ENCODE measurements around the gene MYB. TPM values are rescaled to one million over a fixed set of nuclear protein-coding genes. Genes with fewer than 3 reads are reported as not detected.

MYB gene
- total and polyA plus RNA-seq, 2 experiments from 2014 or later: 0.17 to 0.36 TPM

DNA sequence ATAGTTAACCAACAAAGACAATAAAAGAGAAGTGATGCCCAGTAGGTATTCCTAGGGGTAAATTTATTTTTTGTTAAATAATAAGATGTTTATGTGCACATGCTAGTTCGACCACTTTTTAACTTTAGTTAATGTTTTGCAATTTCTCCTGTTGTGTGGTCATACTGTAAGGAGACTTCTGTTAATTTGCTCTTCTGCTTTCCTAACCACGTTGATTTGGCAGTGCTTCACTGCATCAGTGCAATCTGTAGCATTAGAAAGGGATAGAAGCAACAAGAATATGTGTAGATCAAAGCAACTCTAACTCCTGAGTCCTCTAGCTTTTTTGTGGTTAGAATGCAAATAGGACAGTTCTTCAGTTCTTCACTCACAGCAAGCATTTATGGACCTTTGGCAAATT lies 13.9 kb downstream of the MYB start:
- H3K4me3 ChIP-seq: no peak overlapping the region
- H3K79me2 ChIP-seq: no peaks in the 10 kb centered on the region
- H3K27ac ChIP-seq: no peak overlapping the region
- no peak overlapping the region for H3K4me2 ChIP-seq
- H3K36me3 ChIP-seq (replicated peaks; ENCODE audit: insufficient read depth, low read depth): no peaks in the 10 kb centered on the region
- DNase-seq (ENCODE audit: low spot score): no peak
- TF ChIP-seq, protein P1, sequence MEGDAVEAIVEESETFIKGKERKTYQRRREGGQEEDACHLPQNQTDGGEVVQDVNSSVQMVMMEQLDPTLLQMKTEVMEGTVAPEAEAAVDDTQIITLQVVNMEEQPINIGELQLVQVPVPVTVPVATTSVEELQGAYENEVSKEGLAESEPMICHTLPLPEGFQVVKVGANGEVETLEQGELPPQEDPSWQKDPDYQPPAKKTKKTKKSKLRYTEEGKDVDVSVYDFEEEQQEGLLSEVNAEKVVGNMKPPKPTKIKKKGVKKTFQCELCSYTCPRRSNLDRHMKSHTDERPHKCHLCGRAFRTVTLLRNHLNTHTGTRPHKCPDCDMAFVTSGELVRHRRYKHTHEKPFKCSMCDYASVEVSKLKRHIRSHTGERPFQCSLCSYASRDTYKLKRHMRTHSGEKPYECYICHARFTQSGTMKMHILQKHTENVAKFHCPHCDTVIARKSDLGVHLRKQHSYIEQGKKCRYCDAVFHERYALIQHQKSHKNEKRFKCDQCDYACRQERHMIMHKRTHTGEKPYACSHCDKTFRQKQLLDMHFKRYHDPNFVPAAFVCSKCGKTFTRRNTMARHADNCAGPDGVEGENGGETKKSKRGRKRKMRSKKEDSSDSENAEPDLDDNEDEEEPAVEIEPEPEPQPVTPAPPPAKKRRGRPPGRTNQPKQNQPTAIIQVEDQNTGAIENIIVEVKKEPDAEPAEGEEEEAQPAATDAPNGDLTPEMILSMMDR (IDR thresholded peaks at IDR 0.05; ENCODE audit: poor library complexity): no peak
- TF ChIP-seq EZH2 (IDR thresholded peaks at IDR 0.05; ENCODE audit: borderline replicate concordance): no peak
- no peak for TF ChIP-seq EZH2phosphoT487 (IDR thresholded peaks at IDR 0.05; ENCODE audit: low read depth, severe bottlenecking, unreplicated experiment)
- no peaks in the 10 kb centered on the region for H4K20me1 ChIP-seq (ENCODE audit: insufficient read depth, poor library complexity, severe bottlenecking)
- no peaks in the 10 kb centered on the region for H3K9me3 ChIP-seq (ENCODE audit: low read depth)
- H3K9me2 ChIP-seq (replicated peaks; ENCODE audit: insufficient read depth): no peaks in the 10 kb centered on the region
- no peaks in the 10 kb centered on the region for H3K27me3 ChIP-seq
- H2AFZ ChIP-seq: no peak overlapping the region
- no peaks in the 10 kb centered on the region for H3K4me1 ChIP-seq (ENCODE audit: insufficient read depth)
- WGBS (ENCODE audit: low lambda C conversion rate, missing lambda C conversion rate): 95% methylated on average over 2 of the region's 2 CpGs

DNA sequence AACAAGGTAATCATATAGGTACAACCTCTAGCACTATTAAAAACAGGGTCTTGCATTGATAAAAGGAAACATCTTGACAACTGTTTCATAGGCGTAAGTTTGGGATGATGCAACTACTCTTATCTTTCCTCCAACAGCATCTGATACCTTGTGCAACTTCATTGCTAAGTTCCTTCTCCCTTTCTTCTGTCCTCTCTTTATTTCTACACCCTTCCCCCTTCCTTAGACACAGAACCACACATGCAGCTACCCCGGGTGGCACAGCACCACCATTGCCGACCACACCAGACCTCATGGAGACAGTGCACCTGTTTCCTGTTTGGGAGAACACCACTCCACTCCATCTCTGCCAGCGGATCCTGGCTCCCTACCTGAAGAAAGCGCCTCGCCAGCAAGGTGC lies 14.4 kb downstream of the MYB start:
- Histone ChIP-seq H3K4me3 (no peak overlapping the region), H3K9me2 (replicated peaks; ENCODE audit: insufficient read depth) (no peaks in the 10 kb centered on the region), H3K4me1 (ENCODE audit: insufficient read depth) (no peaks in the 10 kb centered on the region), H3K4me2 (no peak overlapping the region), H3K27me3 (no peaks in the 10 kb centered on the region), H3K36me3 (replicated peaks; ENCODE audit: insufficient read depth, low read depth) (no peaks in the 10 kb centered on the region), H3K9me3 (ENCODE audit: low read depth) (no peaks in the 10 kb centered on the region), H2AFZ (no peak overlapping the region), H4K20me1 (ENCODE audit: insufficient read depth, poor library complexity, severe bottlenecking) (no peaks in the 10 kb centered on the region), H3K27ac (no peak overlapping the region), H3K79me2 (no peaks in the 10 kb centered on the region)
- no peak for TF ChIP-seq EZH2phosphoT487 (IDR thresholded peaks at IDR 0.05; ENCODE audit: low read depth, severe bottlenecking, unreplicated experiment)
- no peak for TF ChIP-seq EZH2 (IDR thresholded peaks at IDR 0.05; ENCODE audit: borderline replicate concordance)
- TF ChIP-seq, protein P1 (IDR thresholded peaks at IDR 0.05; ENCODE audit: poor library complexity): no peak
- WGBS (ENCODE audit: low lambda C conversion rate, missing lambda C conversion rate): 92% methylated on average over 6 of the region's 6 CpGs
- no peak for DNase-seq (ENCODE audit: low spot score)

GRCh38 chr6:135196739-135197510 lies 15.8 kb downstream of the MYB start:
- H3K79me2 ChIP-seq: no peaks in the 10 kb centered on the region
- DNase-seq (ENCODE audit: low spot score): no peak
- H3K4me2 ChIP-seq: no peak overlapping the region
- H3K27me3 ChIP-seq: no peaks in the 10 kb centered on the region
- H4K20me1 ChIP-seq (ENCODE audit: insufficient read depth, poor library complexity, severe bottlenecking): no peaks in the 10 kb centered on the region
- no peak overlapping the region for H3K4me3 ChIP-seq
- no peak for TF ChIP-seq EZH2phosphoT487 (IDR thresholded peaks at IDR 0.05; ENCODE audit: low read depth, severe bottlenecking, unreplicated experiment)
- TF ChIP-seq EZH2 (IDR thresholded peaks at IDR 0.05; ENCODE audit: borderline replicate concordance): no peak
- TF ChIP-seq, protein P1 (IDR thresholded peaks at IDR 0.05; ENCODE audit: poor library complexity): no peak
- H3K9me2 ChIP-seq (replicated peaks; ENCODE audit: insufficient read depth): no peaks in the 10 kb centered on the region
- no peaks in the 10 kb centered on the region for H3K9me3 ChIP-seq (ENCODE audit: low read depth)
- H2AFZ ChIP-seq: no peak overlapping the region
- 90% methylated on average over 10 of the region's 10 CpGs for WGBS (ENCODE audit: low lambda C conversion rate, missing lambda C conversion rate)
- no peak overlapping the region for H3K27ac ChIP-seq
- no peaks in the 10 kb centered on the region for H3K36me3 ChIP-seq (replicated peaks; ENCODE audit: insufficient read depth, low read depth)
- H3K4me1 ChIP-seq (ENCODE audit: insufficient read depth): no peaks in the 10 kb centered on the region

Measured in hepatocyte (in vitro differentiated cells).